Karpas-422 (cell line): ENCODE data around the gene RNF225. TPM values are rescaled to one million over a fixed set of nuclear protein-coding genes. Genes with fewer than 3 reads are reported as not detected.

ENCODE experiments used
- DNase-seq: peaks from one replicate; pipeline ENCODE4 v3.0.0-alpha.2; 2015
- H2AFZ ChIP-seq: fragments of 200-600 bp; sonication (generic); 2 replicates; pipeline ENCODE4 v1.6.1; 2014; ENCODE audit warnings: antibody characterized with exemption, low read length, mixed read lengths
- H3K27ac ChIP-seq: fragments of 200-600 bp; sonication (generic); 2 replicates; pipeline ENCODE4 v1.5.1; 2014; ENCODE audit warnings: mild to moderate bottlenecking, low read length, moderate library complexity
- H3K27me3 ChIP-seq: fragments of 200-600 bp; sonication (generic); 2 replicates; pipeline ENCODE4 v1.6.1; 2014; ENCODE audit warnings: low read length, mixed read lengths
- H3K36me3 ChIP-seq: fragments of 200-600 bp; sonication (generic); 2 replicates; pipeline ENCODE4 v1.6.1; 2014; ENCODE audit warnings: low read length, mixed read lengths; ENCODE audit not compliant: insufficient read depth
- H3K4me1 ChIP-seq: fragments of 200-600 bp; sonication (generic); 2 replicates; pipeline ENCODE4 v1.6.1; 2014; ENCODE audit warnings: mild to moderate bottlenecking, low read length, mixed read lengths
- H3K4me2 ChIP-seq: fragments of 200-600 bp; sonication (generic); 2 replicates; pipeline ENCODE4 v1.6.1; 2014; ENCODE audit warnings: low read length, low read depth, mild to moderate bottlenecking; ENCODE audit not compliant: poor library complexity, severe bottlenecking
- H3K4me3 ChIP-seq: fragments of 200-600 bp; sonication (generic); 2 replicates; pipeline ENCODE4 v1.5.1; 2014; ENCODE audit warnings: mild to moderate bottlenecking, antibody characterized with exemption, low read length, mixed read lengths
- H3K79me2 ChIP-seq: fragments of 200-600 bp; sonication (generic); 2 replicates; pipeline ENCODE4 v1.6.1; 2014; ENCODE audit warnings: mild to moderate bottlenecking, low read length, mixed read lengths
- H3K9ac ChIP-seq: fragments of 200-600 bp; sonication (generic); 2 replicates; pipeline ENCODE4 v1.6.0; 2014; ENCODE audit warnings: low read length
- H3K9me2 ChIP-seq: fragments of 200-600 bp; sonication (generic), shearing (Covaris generic); replicated peaks from 2 replicates; pipeline ENCODE4 v1.6.0; 2014; ENCODE audit warnings: mild to moderate bottlenecking, low read length, moderate library complexity; ENCODE audit not compliant: insufficient read depth
- H3K9me3 ChIP-seq: fragments of 300-700, 200-600 bp; sonication (generic); 2 replicates; pipeline ENCODE4 v1.6.1; 2014; ENCODE audit warnings: low read length, mixed read lengths
- H4K20me1 ChIP-seq: fragments of 200-600 bp; sonication (generic); 2 replicates; pipeline ENCODE4 v1.6.1; 2014; ENCODE audit warnings: mild to moderate bottlenecking, antibody characterized with exemption, low read length, low read depth; ENCODE audit not compliant: insufficient read depth
- total RNA-seq: library from RNA; depleted of rRNA; stranded (reverse); fragments of >200 nt; shearing (Covaris generic); gene quantifications from 2 replicates; pipeline ENCODE4 v1.2.3, GENCODE V29; 2014; ENCODE audit warnings: low replicate concordance

RNF225 gene
- total RNA-seq, 1 experiment from 2014 or later: 0.97 TPM

GRCh38 chr19:58381460-58382212 is 13.8 kb upstream of the RNF225 start:
- Histone ChIP-seq H3K27me3 (no peaks in the 10 kb centered on the region), H3K27ac (peak overlapping the region; percentile 82), H3K4me3 (peak overlapping the region; percentile 79), H3K9me2 (no peaks in the 10 kb centered on the region), H3K79me2 (peaks cover 53% of the 10 kb centered on the region), H3K9ac (peak overlapping the region; percentile 84), H3K4me2 (peak overlapping the region; percentile 89), H2AFZ (no peak overlapping the region), H3K9me3 (no peaks in the 10 kb centered on the region), H3K36me3 (no peaks in the 10 kb centered on the region), H3K4me1 (peaks cover 51% of the 10 kb centered on the region), H4K20me1 (no peaks in the 10 kb centered on the region)
- DNase-seq: peak; percentile 87

- peaks cover 55% of the 10 kb centered on the region for H3K4me1 ChIP-seq
- H4K20me1 ChIP-seq: peaks cover 10% of the 10 kb centered on the region
- DNase-seq: no peak
- H3K9ac ChIP-seq: peak overlapping the region; percentile 84
- peaks cover 64% of the 10 kb centered on the region for H3K79me2 ChIP-seq
- peak overlapping the region; percentile 82 for H3K27ac ChIP-seq
- H3K4me2 ChIP-seq: peak overlapping the region; percentile 89
- no peaks in the 10 kb centered on the region for H3K9me3 ChIP-seq
- H2AFZ ChIP-seq: no peak overlapping the region
- H3K4me3 ChIP-seq: peak overlapping the region; percentile 79; the same call in 1 of the 2 replicates
- no peaks in the 10 kb centered on the region for H3K27me3 ChIP-seq
- peaks cover 6% of the 10 kb centered on the region; the same call in 1 of the 2 replicates for H3K36me3 ChIP-seq
- no peaks in the 10 kb centered on the region for H3K9me2 ChIP-seq
These were observed 12.4 kb upstream of the RNF225 start for GRCh38 chr19:58382997-58383603.

- peaks cover 75% of the 10 kb centered on the region for H3K79me2 ChIP-seq
- peak overlapping the region; percentile 90 for H3K27ac ChIP-seq
- peak overlapping the region; percentile 96 for H3K9ac ChIP-seq
- H3K9me2 ChIP-seq: no peaks in the 10 kb centered on the region
- no peak for DNase-seq
- H3K36me3 ChIP-seq: peaks cover 20% of the 10 kb centered on the region
- H4K20me1 ChIP-seq: peaks cover 24% of the 10 kb centered on the region
- no peak overlapping the region for H2AFZ ChIP-seq
- peaks cover 50% of the 10 kb centered on the region for H3K4me1 ChIP-seq
- no peaks in the 10 kb centered on the region for H3K27me3 ChIP-seq
- peak overlapping the region; percentile 79 for H3K4me2 ChIP-seq
- peak overlapping the region; percentile 82 for H3K4me3 ChIP-seq
- H3K9me3 ChIP-seq: no peaks in the 10 kb centered on the region
These were observed 10.1 kb upstream of the RNF225 start for GRCh38 chr19:58385313-58385890.

GRCh38 chr19:58385891-58386575 is 9.4 kb upstream of the RNF225 start:
- H3K4me2 ChIP-seq: peak overlapping the region; percentile 79
- no peaks in the 10 kb centered on the region for H3K27me3 ChIP-seq
- H2AFZ ChIP-seq: no peak overlapping the region; the same call in 1 of the 2 replicates
- H3K4me3 ChIP-seq: peak overlapping the region; percentile 82
- peak overlapping the region; percentile 96 for H3K9ac ChIP-seq
- no peaks in the 10 kb centered on the region for H3K9me3 ChIP-seq
- peaks cover 30% of the 10 kb centered on the region for H4K20me1 ChIP-seq
- H3K9me2 ChIP-seq: no peaks in the 10 kb centered on the region
- H3K4me1 ChIP-seq: peaks cover 49% of the 10 kb centered on the region
- DNase-seq: peak; percentile 90
- peak overlapping the region; percentile 90 for H3K27ac ChIP-seq
- peaks cover 81% of the 10 kb centered on the region for H3K79me2 ChIP-seq
- peaks cover 26% of the 10 kb centered on the region for H3K36me3 ChIP-seq

GRCh38 chr19:58386576-58387337 is 8.7 kb upstream of the RNF225 start, which contains the start of gene RPS5:
RPS5 (plus strand) TSS chr19:58387269; CDS start chr19:58388138, 869 bp downstream.
- no peaks in the 10 kb centered on the region for H3K27me3 ChIP-seq
- peaks cover 27% of the 10 kb centered on the region for H3K36me3 ChIP-seq
- no peak within 1 kb of the TSS; the same call in 1 of the 2 replicates for H2AFZ ChIP-seq
- no peaks in the 10 kb centered on the region for H3K9me2 ChIP-seq
- H4K20me1 ChIP-seq: peaks cover 34% of the 10 kb centered on the region
- peak; percentile 100 for DNase-seq
- H3K4me3 ChIP-seq: peak within 1 kb of the TSS; percentile 82
- H3K79me2 ChIP-seq: peaks cover 75% of the 10 kb centered on the region
- peak within 1 kb of the TSS; percentile 79 for H3K4me2 ChIP-seq
- H3K4me1 ChIP-seq: peaks cover 49% of the 10 kb centered on the region
- peak within 1 kb of the TSS; percentile 96 for H3K9ac ChIP-seq
- peak within 1 kb of the TSS; percentile 90 for H3K27ac ChIP-seq
- no peaks in the 10 kb centered on the region for H3K9me3 ChIP-seq

- Histone ChIP-seq H3K9me2 (no peaks in the 10 kb centered on the region), H3K4me3 (peak overlapping the region; percentile 82), H3K4me2 (peak overlapping the region; percentile 79), H3K9me3 (no peaks in the 10 kb centered on the region), H3K4me1 (peaks cover 41% of the 10 kb centered on the region), H2AFZ (no peak overlapping the region), H4K20me1 (peaks cover 35% of the 10 kb centered on the region), H3K36me3 (peaks cover 29% of the 10 kb centered on the region), H3K27me3 (no peaks in the 10 kb centered on the region), H3K79me2 (peaks cover 69% of the 10 kb centered on the region), H3K9ac (peak overlapping the region; percentile 96), H3K27ac (peak overlapping the region; percentile 90)
- peak; percentile 67 for DNase-seq
These were observed 7.9 kb upstream of the RNF225 start for GRCh38 chr19:58387338-58388174.

GRCh38 chr19:58388175-58388526 is 7.3 kb upstream of the RNF225 start:
- no peak for DNase-seq
- Histone ChIP-seq H3K4me3 (peak overlapping the region; percentile 82), H3K79me2 (peaks cover 64% of the 10 kb centered on the region), H2AFZ (no peak overlapping the region), H3K27me3 (no peaks in the 10 kb centered on the region), H3K4me1 (peaks cover 35% of the 10 kb centered on the region), H3K9ac (peak overlapping the region; percentile 96), H3K9me2 (no peaks in the 10 kb centered on the region), H3K36me3 (peaks cover 35% of the 10 kb centered on the region), H3K9me3 (no peaks in the 10 kb centered on the region), H3K27ac (peak overlapping the region; percentile 90; the same call in 1 of the 2 replicates), H4K20me1 (peaks cover 41% of the 10 kb centered on the region), H3K4me2 (peak overlapping the region; percentile 79)
